Cardiac fibroblast (primary cell): ENCODE measurements around the gene CAPN1.

Experiments used
- DNase-seq, 2 donors: peaks; one replicate each; pipeline versions ENCODE4 v3.0.0 to v3.0.0-alpha.2; 2010; ENCODE audit warnings: low read depth in 2 of 2
- H3K4me3 ChIP-seq, 2 donors: replicated peaks in 1 of 2; 1 replicate in 1 of 2; 2 replicates in 1 of 2; pipeline ENCODE4 v1.5.1; 2011; ENCODE audit warnings: low read depth in 2 of 2, low read length in 2 of 2, mild to moderate bottlenecking in 2 of 2, moderate library complexity in 1 of 2
- TF ChIP-seq, protein P1 (sequence below): IDR thresholded peaks from one replicate; pipeline ENCODE4 v1.5.1; 2011; ENCODE audit warnings: low read depth, mild to moderate bottlenecking, low read length, inconsistent platforms

CAPN1 gene

DNA sequence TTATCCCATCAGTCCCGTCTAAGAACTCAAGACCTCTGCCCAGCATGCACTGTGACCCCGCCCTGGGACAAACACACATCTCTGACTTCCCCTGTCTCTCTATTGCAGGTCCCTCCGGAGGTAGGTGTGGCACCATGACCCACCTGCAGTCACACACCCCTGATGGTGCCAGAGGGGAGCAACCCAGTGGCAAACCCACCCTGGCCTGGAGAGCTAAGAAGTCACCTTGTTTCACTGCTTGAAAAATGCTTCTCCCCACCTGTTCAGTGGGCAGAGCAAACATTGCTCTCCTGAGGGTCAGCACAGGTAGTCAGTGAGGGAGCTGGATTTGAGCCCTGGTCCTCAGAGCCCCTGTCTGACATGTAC lies 23.9 kb downstream of the CAPN1 start:
- DNase-seq, result no peak
- H3K4me3 ChIP-seq, result no peak overlapping the region
- TF ChIP-seq, protein P1, sequence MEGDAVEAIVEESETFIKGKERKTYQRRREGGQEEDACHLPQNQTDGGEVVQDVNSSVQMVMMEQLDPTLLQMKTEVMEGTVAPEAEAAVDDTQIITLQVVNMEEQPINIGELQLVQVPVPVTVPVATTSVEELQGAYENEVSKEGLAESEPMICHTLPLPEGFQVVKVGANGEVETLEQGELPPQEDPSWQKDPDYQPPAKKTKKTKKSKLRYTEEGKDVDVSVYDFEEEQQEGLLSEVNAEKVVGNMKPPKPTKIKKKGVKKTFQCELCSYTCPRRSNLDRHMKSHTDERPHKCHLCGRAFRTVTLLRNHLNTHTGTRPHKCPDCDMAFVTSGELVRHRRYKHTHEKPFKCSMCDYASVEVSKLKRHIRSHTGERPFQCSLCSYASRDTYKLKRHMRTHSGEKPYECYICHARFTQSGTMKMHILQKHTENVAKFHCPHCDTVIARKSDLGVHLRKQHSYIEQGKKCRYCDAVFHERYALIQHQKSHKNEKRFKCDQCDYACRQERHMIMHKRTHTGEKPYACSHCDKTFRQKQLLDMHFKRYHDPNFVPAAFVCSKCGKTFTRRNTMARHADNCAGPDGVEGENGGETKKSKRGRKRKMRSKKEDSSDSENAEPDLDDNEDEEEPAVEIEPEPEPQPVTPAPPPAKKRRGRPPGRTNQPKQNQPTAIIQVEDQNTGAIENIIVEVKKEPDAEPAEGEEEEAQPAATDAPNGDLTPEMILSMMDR, result no peak

DNA sequence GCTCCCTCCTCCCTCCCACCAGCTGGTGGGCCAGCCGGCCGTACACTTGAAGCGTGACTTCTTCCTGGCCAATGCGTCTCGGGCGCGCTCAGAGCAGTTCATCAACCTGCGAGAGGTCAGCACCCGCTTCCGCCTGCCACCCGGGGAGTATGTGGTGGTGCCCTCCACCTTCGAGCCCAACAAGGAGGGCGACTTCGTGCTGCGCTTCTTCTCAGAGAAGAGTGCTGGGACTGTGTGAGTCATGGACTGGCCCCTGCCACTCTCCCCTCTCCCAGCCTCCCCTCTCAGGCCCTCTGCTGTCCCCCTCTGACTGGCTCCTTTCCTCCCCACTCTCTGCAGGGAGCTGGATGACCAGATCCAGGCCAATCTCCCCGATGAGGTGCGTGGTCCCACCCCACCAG lies 24.7 kb downstream of the CAPN1 start:
- no peak for DNase-seq
- TF ChIP-seq, protein P1, result no peak
- no peak overlapping the region for H3K4me3 ChIP-seq

DNA sequence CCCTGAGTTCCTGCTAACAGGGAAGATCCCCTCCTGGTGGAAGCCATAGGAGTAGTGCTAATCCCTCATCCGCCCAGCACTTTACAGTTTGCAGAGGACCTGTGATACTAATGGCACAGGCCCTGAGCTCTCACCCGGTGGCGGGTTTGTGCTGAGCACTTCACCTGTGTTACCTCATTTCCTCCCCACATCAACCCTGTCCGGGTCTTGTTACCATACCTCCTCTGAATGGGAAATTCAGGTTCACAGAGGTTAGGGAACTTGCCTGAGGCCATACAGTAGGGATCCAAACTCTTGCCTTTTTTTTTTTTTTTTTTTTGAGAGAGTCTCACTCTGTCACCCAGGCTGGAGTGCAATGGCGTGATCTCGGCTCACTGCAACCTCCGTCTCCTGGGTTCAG lies 25.2 kb downstream of the CAPN1 start:
- no peak for DNase-seq
- TF ChIP-seq, protein P1, result no peak
- no peak overlapping the region for H3K4me3 ChIP-seq

DNA sequence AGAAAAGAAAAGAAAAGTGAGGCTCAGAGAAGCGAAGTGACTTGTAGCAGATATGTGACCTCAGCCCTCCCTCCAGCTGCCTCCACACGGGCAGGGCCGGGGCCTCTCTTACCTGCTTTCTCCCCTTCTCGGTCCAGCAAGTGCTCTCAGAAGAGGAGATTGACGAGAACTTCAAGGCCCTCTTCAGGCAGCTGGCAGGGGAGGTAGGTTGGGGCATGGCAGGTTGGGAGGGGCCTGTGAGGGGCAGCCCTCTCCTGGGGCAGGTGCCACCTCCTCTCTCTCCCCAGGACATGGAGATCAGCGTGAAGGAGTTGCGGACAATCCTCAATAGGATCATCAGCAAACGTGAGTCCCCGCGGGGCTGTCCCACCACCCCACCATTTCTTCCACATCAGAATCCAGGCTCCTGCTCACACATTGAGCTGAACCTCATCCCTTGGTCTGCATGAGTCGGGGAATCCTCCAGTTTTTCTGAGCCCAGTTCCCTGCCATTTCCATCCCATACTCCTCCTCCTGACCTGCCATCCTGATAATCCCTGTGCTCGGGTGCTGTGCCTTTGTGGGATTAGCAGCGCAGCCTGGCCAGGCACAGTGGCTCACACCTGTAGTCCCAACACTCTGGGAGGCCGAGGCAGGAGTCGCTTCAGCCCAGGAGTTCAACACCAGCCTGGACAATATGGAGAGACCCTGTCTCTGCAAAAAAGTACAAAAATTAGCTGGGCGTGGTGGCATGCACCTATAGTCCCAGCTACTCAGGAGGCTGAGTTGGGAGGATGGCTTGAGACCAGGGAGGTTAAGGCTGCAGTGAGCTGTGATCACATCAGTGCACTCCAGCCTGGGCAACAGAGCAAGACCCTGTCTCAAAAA lies 26.4 kb downstream of the CAPN1 start:
- TF ChIP-seq, protein P1, result no peak
- no peak for DNase-seq
- no peak overlapping the region for H3K4me3 ChIP-seq

DNA sequence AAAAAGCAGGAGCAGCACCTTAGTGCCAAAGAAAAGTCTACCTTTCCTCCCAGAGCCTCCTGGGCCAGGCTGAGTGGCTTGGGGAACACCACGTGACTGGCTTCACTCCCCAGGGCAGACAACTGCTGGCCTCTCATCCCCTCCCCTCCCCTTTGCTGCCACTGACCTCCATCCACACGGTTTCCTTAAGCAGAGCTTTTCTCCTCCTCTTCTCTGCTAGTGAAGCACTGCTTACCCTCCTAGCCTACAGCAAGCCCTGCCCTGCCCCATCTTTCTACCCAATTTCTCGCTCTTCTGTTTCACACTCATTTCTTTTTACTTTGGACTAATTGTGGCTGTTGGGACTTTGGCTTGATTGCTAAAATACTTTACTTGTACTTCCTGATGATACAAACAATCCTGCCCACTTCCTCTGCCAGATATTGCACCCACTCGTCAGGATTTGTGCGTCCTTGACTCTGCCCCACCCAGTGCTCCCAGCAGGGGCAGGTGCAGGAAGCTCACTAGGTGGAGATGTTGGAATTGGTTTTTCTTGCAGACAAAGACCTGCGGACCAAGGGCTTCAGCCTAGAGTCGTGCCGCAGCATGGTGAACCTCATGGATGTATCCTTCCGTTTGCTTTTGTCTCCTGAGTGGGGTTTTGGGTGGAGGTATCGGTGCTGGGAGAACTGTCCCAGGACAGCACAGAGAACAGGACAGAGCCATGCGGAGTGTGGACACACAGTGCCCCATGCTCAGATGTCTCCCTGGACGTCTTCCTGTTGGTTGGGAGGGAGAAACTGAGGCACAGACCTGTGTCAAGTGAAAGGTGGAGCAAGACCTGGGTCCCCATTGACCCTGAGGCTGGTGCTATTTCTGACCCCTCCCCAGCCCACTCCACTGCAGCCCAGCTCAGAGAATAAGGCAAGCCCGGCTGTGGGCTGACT lies 27.3 kb downstream of the CAPN1 start:
- H3K4me3 ChIP-seq, result no peak overlapping the region
- DNase-seq, result no peak
- TF ChIP-seq, protein P1, result no peak

DNA sequence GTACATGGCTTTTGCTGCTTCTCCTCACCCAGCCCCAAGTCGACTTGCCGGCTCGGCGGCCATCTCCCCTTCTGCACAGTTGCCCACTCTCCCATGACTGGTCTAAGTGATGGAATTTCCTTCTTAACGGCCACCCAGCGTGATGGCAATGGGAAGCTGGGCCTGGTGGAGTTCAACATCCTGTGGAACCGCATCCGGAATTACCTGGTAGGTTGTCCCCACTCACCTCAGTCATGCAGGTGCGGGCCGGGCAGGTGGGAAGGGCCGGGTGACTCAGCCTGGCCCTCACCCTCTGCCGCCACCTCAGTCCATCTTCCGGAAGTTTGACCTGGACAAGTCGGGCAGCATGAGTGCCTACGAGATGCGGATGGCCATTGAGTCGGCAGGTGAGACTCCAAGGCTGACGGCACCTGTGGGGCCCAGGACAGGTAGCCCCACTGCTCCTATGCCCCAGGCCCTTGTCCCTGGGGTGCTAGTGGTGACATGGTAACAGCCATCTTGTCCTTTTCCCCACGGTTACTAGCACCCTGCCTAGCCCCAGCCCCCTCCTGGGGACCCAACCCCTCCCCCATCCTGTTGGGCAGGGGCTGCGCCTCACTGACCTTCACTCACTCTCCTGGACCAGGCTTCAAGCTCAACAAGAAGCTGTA lies 28.1 kb downstream of the CAPN1 start:
- no peak for DNase-seq
- no peak overlapping the region for H3K4me3 ChIP-seq
- TF ChIP-seq, protein P1, result no peak
